ENCODE data around the gene NLRP10.

Gene NLRP10

GRCh38 chr11:7974668-7975067 is 9.4 kb upstream of the NLRP10 start:
- no peak for DNase-seq

GRCh38 chr11:7973011-7973410 is 7.8 kb upstream of the NLRP10 start:
- DNase-seq, result no peak

GRCh38 chr11:7971846-7972245 is 6.6 kb upstream of the NLRP10 start:
- no peak for DNase-seq

GRCh38 chr11:7969756-7970646 is 4.8 kb upstream of the NLRP10 start:
- no peak for DNase-seq

GRCh38 chr11:7968686-7969085 is 3.4 kb upstream of the NLRP10 start:
- no peak for DNase-seq

GRCh38 chr11:7967826-7968225 is 2.6 kb upstream of the NLRP10 start:
- no peak for DNase-seq

- no peak for DNase-seq
These were observed 1.9 kb upstream of the NLRP10 start for GRCh38 chr11:7967097-7967496.

GRCh38 chr11:7964873-7965272 is 374 bp downstream of the NLRP10 start:
- no peak for DNase-seq

- DNase-seq, result no peak
These were observed 986 bp downstream of the NLRP10 start for GRCh38 chr11:7964261-7964660.

- DNase-seq, result no peak
These were observed 10.1 kb downstream of the NLRP10 start for GRCh38 chr11:7955191-7955590.

- no peak for DNase-seq
These were observed 15.3 kb downstream of the NLRP10 start for GRCh38 chr11:7949934-7950333.

- no peak for DNase-seq
These were observed 21.1 kb downstream of the NLRP10 start for GRCh38 chr11:7944123-7944522.

GRCh38 chr11:7941608-7942007 is 23.6 kb downstream of the NLRP10 start, which contains the start of gene OR10A3:
Gene OR10A3, minus strand, starts transcription at chr11:7941708. Its CDS starts 2,188 bp downstream, at chr11:7939520.
- DNase-seq, result no peak

- DNase-seq, result no peak
These were observed 24.1 kb downstream of the NLRP10 start for GRCh38 chr11:7941146-7941545.

GRCh38 chr11:7936615-7937014 is 28.6 kb downstream of the NLRP10 start:
- no peak for DNase-seq

GRCh38 chr11:7931168-7931567 is 34.1 kb downstream of the NLRP10 start, which contains the start of gene OR10A6:
Gene OR10A6, minus strand, starts transcription at chr11:7931268. Its CDS starts 2,606 bp downstream, at chr11:7928662.
- DNase-seq, result no peak

- no peak for DNase-seq
These were observed 37.6 kb downstream of the NLRP10 start for GRCh38 chr11:7927635-7928034.

GRCh38 chr11:7924536-7924935 is 40.7 kb downstream of the NLRP10 start:
- no peak for DNase-seq

GRCh38 chr11:7918141-7918540 is 47.1 kb downstream of the NLRP10 start:
- DNase-seq, result no peak
